ENCODE results near the gene SEC31A. TPM values are rescaled to one million over a fixed set of nuclear protein-coding genes. Genes with fewer than 3 reads are reported as not detected.

Gene SEC31A
- total and polyA plus RNA-seq, 2 of the 4 experiments (the other 2 are of a cell fraction): 278 to 366 TPM

- TF ChIP-seq SMC3 (IDR thresholded peaks at IDR 0.05; ENCODE audit: low read depth, low read length) (no peak), POLR2A (IDR thresholded peaks at IDR 0.05; ENCODE audit: low read depth, low read length) (no peak), RCOR1 (IDR thresholded peaks at IDR 0.05; ENCODE audit: insufficient replicate concordance, low read length) (no peak)
These were observed 106.0 kb downstream of the SEC31A start (continued) for GRCh38 chr4:82784681-82785610.

DNA sequence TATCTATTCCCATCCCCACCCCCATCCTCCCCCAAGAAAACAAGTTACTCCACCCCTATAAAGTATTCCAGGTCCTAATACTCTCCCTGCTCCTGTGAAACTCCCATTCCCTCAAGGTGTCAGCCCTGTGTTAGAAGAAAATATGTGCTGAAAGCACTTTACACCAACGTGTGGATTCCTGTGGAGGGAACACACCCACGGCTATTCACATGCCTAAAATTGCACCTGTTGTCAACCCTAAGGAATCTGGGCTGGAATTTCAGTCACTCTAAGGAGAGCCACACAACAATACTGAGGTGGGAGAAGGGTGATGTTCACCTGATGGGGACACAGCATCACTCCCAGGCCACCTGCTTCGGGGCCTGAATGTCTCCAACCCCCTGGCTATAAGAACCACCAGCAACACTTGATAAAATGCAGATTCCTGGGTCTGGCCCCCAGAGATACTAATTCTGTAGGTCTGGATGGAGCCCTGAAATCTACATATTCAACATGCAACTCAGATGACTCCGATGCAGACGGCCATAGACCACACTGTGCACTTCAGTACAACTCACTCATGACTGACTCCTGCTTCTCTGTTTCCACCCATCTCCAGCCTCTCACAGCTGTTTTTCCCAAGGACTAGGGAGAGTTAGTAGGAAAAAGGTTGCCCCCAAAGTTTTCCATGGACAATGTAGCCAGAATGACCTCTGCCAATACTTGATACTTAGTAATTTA is 108.2 kb downstream of the SEC31A start:
- Histone ChIP-seq H2BK5ac (ENCODE audit: low read depth, low read length, poor library complexity, severe bottlenecking) (no peak overlapping the region), H3K4me2 (ENCODE audit: low read depth, low read length) (no peak overlapping the region), H3K14ac (replicated peaks; ENCODE audit: low read depth, low read length) (no peak overlapping the region), H3K23ac (ENCODE audit: low read depth, low read length) (no peak overlapping the region), H3K27me3 (ENCODE audit: control insufficient read depth, insufficient read depth, low read length) (no peaks in the 10 kb centered on the region), H4K8ac (ENCODE audit: low read depth in 2 of 2, low read length in 2 of 2) (no peak overlapping the region), H3K18ac (ENCODE audit: low read depth, low read length) (no peak overlapping the region), H3K9me1 (ENCODE audit: insufficient read depth, low read length) (peaks cover 12% of the 10 kb centered on the region), H3K27ac (ENCODE audit: insufficient read depth, low read length) (no peak overlapping the region), H3K9me3 (ENCODE audit: control insufficient read depth, insufficient read depth, low read length) (no peaks in the 10 kb centered on the region), H3K4me3 (ENCODE audit: insufficient read depth, low read depth, low read length) (no peak overlapping the region), H3K36me3 (ENCODE audit: control insufficient read depth, insufficient read depth, low read length) (no peaks in the 10 kb centered on the region), H2BK20ac (ENCODE audit: low read depth, low read length) (no peak overlapping the region), H3K4ac (ENCODE audit: low read depth, low read length) (no peak overlapping the region), H4K20me1 (ENCODE audit: insufficient read depth, low read length) (peaks cover 8% of the 10 kb centered on the region; the same call in 1 of the 2 replicates), H3K79me1 (ENCODE audit: low read depth in 1 of 2, low read length in 2 of 2) (peaks cover 28 to 42% of the 10 kb centered on the region in 2 experiments), H2BK15ac (ENCODE audit: low read depth, low read length) (no peak overlapping the region), H3K56ac (ENCODE audit: extremely low read depth, insufficient read depth, low read length) (no peak overlapping the region), H2BK120ac (ENCODE audit: low read depth, low read length) (no peak overlapping the region), H2AK9ac (replicated peaks; ENCODE audit: low read depth, low read length, poor library complexity) (no peak overlapping the region), H4K5ac (ENCODE audit: low read depth, low read length) (no peak overlapping the region), H4K91ac (ENCODE audit: insufficient read depth, low read depth, low read length) (no peak overlapping the region), H2AFZ (replicated peaks; ENCODE audit: low read length, poor library complexity) (no peak overlapping the region), H3K9ac (ENCODE audit: low read depth, low read length) (no peak overlapping the region), H3K4me1 (ENCODE audit: control insufficient read depth, insufficient read depth, low read length) (peaks cover 10% of the 10 kb centered on the region), H2AK5ac (ENCODE audit: low read depth, low read length) (no peak overlapping the region)
- no CpG with 5 or more reads among the region's 5 CpGs for WGBS, 2 experiments (ENCODE audit: extremely low coverage in 2 of 2, insufficient read length in 1 of 2)
- intact Hi-C loops (cut with micrococcal nuclease): no loop called here
- ChIA-PET CTCF (no interaction called here), POLR2A (ENCODE audit: unreplicated experiment) (no interaction called here)
- dilution Hi-C loops (cut with HindIII; ENCODE audit: low sequenced_read_pairs, unreplicated experiment): no loop called here
- DNase-seq (no peak), ATAC-seq (ENCODE audit: low read depth) (no peak)
- in situ Hi-C loops (cut with MboI; ENCODE audit: low sequenced_read_pairs): no loop called here
- BruUV-seq (replicated peaks): no TSS peak
- TF ChIP-seq, protein P1, sequence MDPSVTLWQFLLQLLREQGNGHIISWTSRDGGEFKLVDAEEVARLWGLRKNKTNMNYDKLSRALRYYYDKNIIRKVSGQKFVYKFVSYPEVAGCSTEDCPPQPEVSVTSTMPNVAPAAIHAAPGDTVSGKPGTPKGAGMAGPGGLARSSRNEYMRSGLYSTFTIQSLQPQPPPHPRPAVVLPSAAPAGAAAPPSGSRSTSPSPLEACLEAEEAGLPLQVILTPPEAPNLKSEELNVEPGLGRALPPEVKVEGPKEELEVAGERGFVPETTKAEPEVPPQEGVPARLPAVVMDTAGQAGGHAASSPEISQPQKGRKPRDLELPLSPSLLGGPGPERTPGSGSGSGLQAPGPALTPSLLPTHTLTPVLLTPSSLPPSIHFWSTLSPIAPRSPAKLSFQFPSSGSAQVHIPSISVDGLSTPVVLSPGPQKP (IDR thresholded peaks at IDR 0.05; ENCODE audit: borderline replicate concordance, low read depth, low read length): no peak
- no peak for TF ChIP-seq CHD1 (IDR thresholded peaks at IDR 0.05; ENCODE audit: low read depth, low read length)
- TF ChIP-seq POLR2A (IDR thresholded peaks at IDR 0.05; ENCODE audit: low read depth, low read length): no peak
- no peak for TF ChIP-seq FOS (IDR thresholded peaks at IDR 0.05; ENCODE audit: low read depth, low read length)
- no peak for TF ChIP-seq RAD21 (IDR thresholded peaks at IDR 0.05; ENCODE audit: low read length)
- TF ChIP-seq MXI1 (IDR thresholded peaks at IDR 0.05; ENCODE audit: borderline replicate concordance, low read depth, low read length): no peak
- no peak for TF ChIP-seq MAFK (IDR thresholded peaks at IDR 0.05; ENCODE audit: low read depth, low read length)
- TF ChIP-seq USF2 (IDR thresholded peaks at IDR 0.05; ENCODE audit: low read depth, low read length): no peak
- no peak for TF ChIP-seq NFE2L2 (IDR thresholded peaks at IDR 0.05; ENCODE audit: low read depth, low read length)
- TF ChIP-seq SMC3 (IDR thresholded peaks at IDR 0.05; ENCODE audit: low read depth, low read length): no peak
- TF ChIP-seq BHLHE40 (IDR thresholded peaks at IDR 0.05; ENCODE audit: low read depth, low read length): no peak
- no peak for TF ChIP-seq CEBPB (IDR thresholded peaks at IDR 0.05; ENCODE audit: low read depth, low read length)
- no peak for TF ChIP-seq MAZ (IDR thresholded peaks at IDR 0.05; ENCODE audit: borderline replicate concordance, low read depth, low read length)

Measured in IMR-90 (cell line).